ENCODE measurements around the gene OR2T3.

OR2T3 gene

GRCh38 chr1:248521856-248522255, 48.7 kb downstream of the OR2T3 start:
- TF ChIP-seq TAF1 (IDR thresholded peaks at IDR 0.05; ENCODE audit: borderline replicate concordance, low read depth, low read length) (no peak), POLR2AphosphoS5 (IDR thresholded peaks at IDR 0.05; ENCODE audit: low read depth, low read length) (no peak), POLR2A (IDR thresholded peaks at IDR 0.05; ENCODE audit: low read depth, low read length) (no peak)
- FAIRE-seq (no peak), DNase-seq (ENCODE audit: insufficient read length) (no peak)
